ENCODE data around the gene C10orf105.

The C10orf105 gene

GRCh38 chr10:71716426-71716825 is 3.2 kb downstream of the C10orf105 start:
- no peak for DNase-seq (ENCODE audit: low read depth in 2 of 2)

- no peak for DNase-seq (ENCODE audit: low read depth in 2 of 2)
These were observed 3.7 kb downstream of the C10orf105 start for GRCh38 chr10:71715860-71716259.

GRCh38 chr10:71715026-71715425 is 4.6 kb downstream of the C10orf105 start:
- DNase-seq (ENCODE audit: low read depth in 2 of 2): no peak

- DNase-seq (ENCODE audit: low read depth in 2 of 2): no peak
These were observed 5.0 kb downstream of the C10orf105 start for GRCh38 chr10:71714592-71714991.

GRCh38 chr10:71714031-71714410 is 5.6 kb downstream of the C10orf105 start:
- DNase-seq (ENCODE audit: low read depth in 2 of 2): no peak

GRCh38 chr10:71713135-71714030 is 6.2 kb downstream of the C10orf105 start:
- DNase-seq (ENCODE audit: low read depth in 2 of 2): peak in 1 of 2 donors; percentile 40

- DNase-seq (ENCODE audit: low read depth in 2 of 2): no peak
These were observed 6.9 kb downstream of the C10orf105 start for GRCh38 chr10:71712572-71713134.

GRCh38 chr10:71712170-71712569 is 7.4 kb downstream of the C10orf105 start:
- DNase-seq (ENCODE audit: low read depth in 2 of 2): no peak

- no peak for DNase-seq (ENCODE audit: low read depth in 2 of 2)
These were observed 8.4 kb downstream of the C10orf105 start for GRCh38 chr10:71711052-71711623.

GRCh38 chr10:71710519-71710918 is 9.1 kb downstream of the C10orf105 start:
- no peak for DNase-seq (ENCODE audit: low read depth in 2 of 2)

GRCh38 chr10:71708897-71709882 is 10.4 kb downstream of the C10orf105 start:
- DNase-seq (ENCODE audit: low read depth in 2 of 2): no peak

- DNase-seq (ENCODE audit: low read depth in 2 of 2): peak in 1 of 2 donors; percentile 58
These were observed 11.3 kb downstream of the C10orf105 start for GRCh38 chr10:71708301-71708703.

GRCh38 chr10:71707240-71707789 is 12.3 kb downstream of the C10orf105 start:
- DNase-seq (ENCODE audit: low read depth in 2 of 2): no peak

GRCh38 chr10:71706216-71707121 is 13.1 kb downstream of the C10orf105 start:
- no peak for DNase-seq (ENCODE audit: low read depth in 2 of 2)

GRCh38 chr10:71705582-71705981 is 14.0 kb downstream of the C10orf105 start:
- no peak for DNase-seq (ENCODE audit: low read depth in 2 of 2)

- DNase-seq (ENCODE audit: low read depth in 2 of 2): no peak
These were observed 14.8 kb downstream of the C10orf105 start for GRCh38 chr10:71704816-71705215.

- DNase-seq (ENCODE audit: low read depth in 2 of 2): no peak
These were observed 16.0 kb downstream of the C10orf105 start for GRCh38 chr10:71703577-71703976.

GRCh38 chr10:71701496-71702132 is 18.0 kb downstream of the C10orf105 start:
- DNase-seq (ENCODE audit: low read depth in 2 of 2): no peak

GRCh38 chr10:71700731-71701368 is 18.7 kb downstream of the C10orf105 start:
- no peak for DNase-seq (ENCODE audit: low read depth in 2 of 2)
